GM23338 (cell line): ENCODE results near the gene NFIA.

ENCODE experiments used
- CREB1 ChIP-seq: fragments of 250-450 bp; sonication (Bioruptor Pico); IDR thresholded peaks from 2 replicates; pipeline ENCODE4 v1.5.0; 2020; ENCODE audit warnings: low read depth, mild to moderate bottlenecking, moderate library complexity
- CTCF ChIP-seq, 2 experiments: fragments of 200-600 bp in 1 of 2; sonication (generic) in 1 of 2; conservative IDR thresholded peaks; 2 replicates each; pipeline versions ENCODE4 v1.5.1 to v1.6.1; 2016 to 2017; ENCODE audit warnings: antibody characterized with exemption in 2 of 2, low read depth in 2 of 2, mild to moderate bottlenecking in 2 of 2, moderate library complexity in 1 of 2
- EZH2 ChIP-seq: fragments of 200-600 bp; sonication (generic); IDR thresholded peaks from one replicate; pipeline ENCODE4 v1.8.0; 2017; ENCODE audit warnings: antibody characterized with exemption, mild to moderate bottlenecking, low read depth; ENCODE audit not compliant: unreplicated experiment
- EZH2phosphoT487 ChIP-seq: fragments of 200-600 bp; sonication (generic); IDR thresholded peaks from one replicate; pipeline ENCODE4 v1.8.1; 2018; ENCODE audit warnings: antibody characterized with exemption; ENCODE audit not compliant: unreplicated experiment
- POLR2AphosphoS5 ChIP-seq: IDR thresholded peaks from 2 replicates; pipeline ENCODE4 v1.6.1; 2016; ENCODE audit warnings: antibody characterized with exemption, low read depth
- REST ChIP-seq: IDR thresholded peaks from one replicate; pipeline ENCODE4 v1.6.1; 2018; ENCODE audit warnings: antibody characterized with exemption; ENCODE audit not compliant: unreplicated experiment
- ZNF114 ChIP-seq: fragments of 250-450 bp; sonication (Bioruptor Pico); IDR thresholded peaks from 2 replicates; pipeline ENCODE4 v1.5.0; 2020; ENCODE audit warnings: mild to moderate bottlenecking, moderate library complexity
- TF ChIP-seq, protein P1 (sequence below): IDR thresholded peaks from 2 replicates; pipeline ENCODE4 v1.6.1; 2016; ENCODE audit warnings: antibody characterized with exemption

- TF ChIP-seq CTCF (conservative IDR thresholded peaks at IDR 0.05; ENCODE audit: low read depth in 2 of 2) (peak; percentile 83 to 87), POLR2AphosphoS5 (no peak), EZH2 (no peak), EZH2phosphoT487 (no peak), CREB1 (CRISPR knock-in tag) (no peak), ZNF114 (no peak), REST (no peak)
- TF ChIP-seq, protein P1, sequence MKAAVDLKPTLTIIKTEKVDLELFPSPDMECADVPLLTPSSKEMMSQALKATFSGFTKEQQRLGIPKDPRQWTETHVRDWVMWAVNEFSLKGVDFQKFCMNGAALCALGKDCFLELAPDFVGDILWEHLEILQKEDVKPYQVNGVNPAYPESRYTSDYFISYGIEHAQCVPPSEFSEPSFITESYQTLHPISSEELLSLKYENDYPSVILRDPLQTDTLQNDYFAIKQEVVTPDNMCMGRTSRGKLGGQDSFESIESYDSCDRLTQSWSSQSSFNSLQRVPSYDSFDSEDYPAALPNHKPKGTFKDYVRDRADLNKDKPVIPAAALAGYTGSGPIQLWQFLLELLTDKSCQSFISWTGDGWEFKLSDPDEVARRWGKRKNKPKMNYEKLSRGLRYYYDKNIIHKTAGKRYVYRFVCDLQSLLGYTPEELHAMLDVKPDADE: no peak
Measured at GRCh38 chr1:61453111-61453961, 371.0 kb downstream of the NFIA start.
